ENCODE measurements around the gene PLXDC1.
"Not testable (repeated sequence)": the region's sequence is repeated elsewhere in the genome, so short reads cannot be mapped to it uniquely, and the experiment has no call there.

Gene PLXDC1

GRCh38 chr17:39153599-39154051 lies 2.2 kb upstream of the PLXDC1 start:
- DNase-seq (ENCODE audit: low spot score): peak; percentile 81

- DNase-seq (ENCODE audit: low spot score): no peak
Measured at GRCh38 chr17:39151943-39152818, 744 bp upstream of the PLXDC1 start.

DNA sequence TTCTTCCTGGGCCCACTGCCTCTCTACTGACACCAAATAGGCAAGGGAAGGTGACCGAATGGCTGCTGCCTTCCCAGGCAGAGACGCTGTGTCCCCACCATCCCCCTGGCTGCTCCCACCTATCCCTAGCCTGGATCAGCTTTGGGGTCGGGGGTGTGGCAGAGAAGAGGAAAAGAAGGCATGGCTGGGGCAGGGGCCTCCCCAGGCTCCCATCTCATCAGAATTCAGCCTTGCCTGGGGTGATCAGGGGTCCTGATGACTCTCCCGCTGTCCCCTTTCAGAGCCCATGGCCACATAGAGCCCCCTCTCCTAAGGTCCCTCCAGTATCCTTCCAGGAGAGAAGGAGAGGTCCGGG lies 665 bp downstream of the PLXDC1 start:
- no peak for DNase-seq (ENCODE audit: low spot score)

DNA sequence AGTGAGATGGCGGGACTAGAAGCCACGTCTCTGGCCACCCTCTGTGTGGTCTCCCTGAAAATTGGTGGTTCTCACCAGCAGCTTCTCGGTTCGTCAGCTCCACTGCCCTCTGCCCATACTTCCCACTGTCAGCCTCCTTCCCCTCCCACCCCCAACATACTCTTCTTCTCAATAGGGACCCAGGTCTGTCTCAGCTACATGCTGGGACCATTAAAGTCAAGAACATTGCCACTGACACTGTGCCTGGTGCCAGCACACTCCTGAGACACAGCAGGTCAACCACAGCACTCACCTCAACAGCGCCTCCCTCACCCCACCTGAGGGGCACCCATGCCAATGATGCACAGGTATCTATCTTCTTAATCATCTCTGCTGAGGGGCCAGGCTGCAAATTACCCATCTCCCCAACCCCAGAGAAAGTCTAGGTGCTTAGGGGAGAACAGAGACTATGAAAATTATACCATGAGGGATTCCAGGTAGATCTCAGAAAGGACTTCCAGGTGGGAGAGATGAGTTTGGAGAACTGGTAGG lies 1.3 kb downstream of the PLXDC1 start:
- DNase-seq (ENCODE audit: low spot score): no peak

DNA sequence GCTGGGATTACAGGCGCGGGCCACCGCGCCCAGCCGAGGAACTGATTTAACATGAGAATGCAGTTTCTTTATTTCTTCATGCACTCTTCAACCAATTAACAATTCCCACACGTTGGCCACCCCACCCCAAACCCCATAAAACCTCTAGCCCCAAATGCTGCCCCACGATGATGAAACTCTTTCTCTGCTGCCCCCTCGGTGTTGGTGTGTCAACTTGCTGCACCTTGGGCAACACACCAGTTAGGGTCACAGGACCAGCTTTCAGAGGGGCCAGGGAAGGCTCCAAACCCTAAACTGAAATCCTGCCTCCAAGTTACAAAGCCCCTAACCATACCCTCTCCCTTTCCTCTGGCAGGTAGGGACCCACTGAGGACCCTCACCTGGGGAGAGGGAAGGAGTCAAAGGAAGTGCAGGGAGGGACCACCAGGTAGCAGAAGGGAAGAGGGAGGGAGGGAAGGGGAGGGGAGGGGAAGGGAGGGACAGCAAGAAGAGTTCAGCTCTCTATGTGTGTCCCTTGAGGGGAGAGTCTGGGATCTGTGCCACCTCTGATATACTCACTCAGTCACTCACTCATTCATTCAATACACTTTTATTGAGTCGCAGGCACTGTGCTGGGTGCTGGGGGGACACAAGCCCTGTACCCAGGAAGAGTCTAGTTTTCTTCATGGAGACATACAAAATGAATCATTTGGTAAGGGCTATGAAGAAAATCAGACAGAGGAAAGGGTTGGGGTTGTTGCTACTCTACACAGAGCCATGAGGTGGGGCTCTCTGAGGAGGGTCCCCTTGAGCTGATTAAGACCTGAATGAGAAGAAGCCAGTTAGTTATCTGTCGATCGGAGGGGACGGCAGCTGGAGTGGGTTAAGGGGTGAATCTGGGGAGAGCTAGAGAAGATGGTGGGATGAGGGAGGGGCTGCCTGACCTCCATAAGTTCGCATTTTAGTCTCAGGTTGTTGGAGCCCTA lies 3.9 kb downstream of the PLXDC1 start:
- no peak for DNase-seq (ENCODE audit: low spot score)

- DNase-seq (ENCODE audit: low spot score): no peak
Measured at GRCh38 chr17:39146273-39146672, 5.2 kb downstream of the PLXDC1 start.

- no peak for DNase-seq (ENCODE audit: low spot score)
Measured at GRCh38 chr17:39145143-39145542, 6.3 kb downstream of the PLXDC1 start.

- DNase-seq (ENCODE audit: low spot score): peak; percentile 76
Measured at GRCh38 chr17:39144416-39144840, 7.0 kb downstream of the PLXDC1 start.

DNA sequence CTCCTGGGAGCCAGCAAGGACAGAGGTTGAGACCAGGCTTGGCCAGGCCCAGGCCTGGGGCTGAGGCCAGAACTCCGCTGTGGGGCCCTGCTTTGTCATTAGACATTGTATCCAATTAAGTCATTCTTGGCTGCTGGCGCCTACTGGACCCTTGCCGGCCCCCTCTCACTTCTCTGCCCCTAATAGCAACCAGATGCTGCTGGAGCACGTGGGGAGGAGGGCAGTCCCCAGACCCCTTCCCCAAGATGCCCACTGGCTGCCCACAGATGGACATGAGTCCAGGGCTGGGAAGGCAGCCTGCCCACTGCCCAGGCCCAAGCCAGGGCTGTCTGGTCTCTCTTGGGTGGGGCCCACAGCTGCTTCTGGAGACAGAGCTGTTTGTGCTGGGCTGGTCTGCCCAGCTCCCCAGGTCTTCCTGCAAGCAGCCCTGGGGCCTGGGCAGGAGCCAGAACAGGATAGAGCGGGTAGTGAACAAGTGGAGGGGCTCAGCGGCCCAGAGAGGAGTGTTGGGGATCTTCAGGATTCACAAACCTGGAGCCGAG lies 7.8 kb downstream of the PLXDC1 start:
- DNase-seq (ENCODE audit: low spot score): peak; percentile 50

- DNase-seq (ENCODE audit: low spot score): no peak
Measured at GRCh38 chr17:39141915-39142664, 9.3 kb downstream of the PLXDC1 start.

- no peak for DNase-seq (ENCODE audit: low spot score)
Measured at GRCh38 chr17:39141294-39141693, 10.1 kb downstream of the PLXDC1 start.

DNA sequence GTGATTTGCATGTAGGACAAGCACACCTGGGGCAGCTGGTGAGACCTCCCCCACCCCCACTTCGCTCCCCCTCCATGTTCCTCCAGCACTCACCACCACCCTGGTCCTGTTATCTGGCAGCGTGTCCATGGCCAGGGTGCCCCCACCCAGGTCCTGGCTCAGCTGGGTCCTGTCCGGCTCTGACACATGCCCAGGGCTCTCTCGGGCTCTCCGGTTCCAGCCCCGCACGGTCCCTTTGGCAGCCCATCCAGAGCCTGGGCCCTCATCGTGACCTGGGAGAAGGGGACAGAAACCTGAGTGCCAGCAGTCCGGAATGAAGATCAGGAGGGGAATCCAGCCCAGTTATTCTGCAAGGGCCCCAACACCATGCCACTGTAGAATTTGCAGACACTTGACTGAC lies 11.9 kb downstream of the PLXDC1 start:
- no peak for DNase-seq (ENCODE audit: low spot score)

DNA sequence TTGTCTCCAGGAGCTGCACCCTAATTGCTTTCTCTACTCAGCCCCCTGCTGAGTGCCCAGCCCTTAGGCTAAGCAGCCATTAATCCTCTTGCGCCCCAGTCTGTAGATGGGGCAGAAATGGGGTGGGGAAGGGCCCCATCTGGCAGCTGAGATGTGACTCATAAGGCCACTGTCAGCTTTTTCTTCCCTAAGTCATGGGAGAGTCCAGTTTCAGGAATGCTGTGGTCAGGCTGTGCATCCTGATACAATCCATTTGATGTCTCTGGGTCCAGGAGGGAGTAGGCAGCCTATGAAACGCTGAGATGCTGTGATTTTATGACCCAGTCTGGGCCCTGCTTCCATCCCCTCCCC lies 12.3 kb downstream of the PLXDC1 start:
- DNase-seq (ENCODE audit: low spot score): peak; percentile 92

GRCh38 chr17:39138431-39139160 lies 12.8 kb downstream of the PLXDC1 start:
- DNase-seq (ENCODE audit: low spot score): no peak

GRCh38 chr17:39134878-39135277 lies 16.6 kb downstream of the PLXDC1 start:
- DNase-seq (ENCODE audit: low spot score): no peak

- DNase-seq (ENCODE audit: low spot score): peak; percentile 89
Measured at GRCh38 chr17:39132192-39132610, 19.2 kb downstream of the PLXDC1 start.

GRCh38 chr17:39131616-39132015 lies 19.8 kb downstream of the PLXDC1 start:
- DNase-seq (ENCODE audit: low spot score): no peak

- DNase-seq (ENCODE audit: low spot score): no peak
Measured at GRCh38 chr17:39130205-39130604, 21.2 kb downstream of the PLXDC1 start.

DNA sequence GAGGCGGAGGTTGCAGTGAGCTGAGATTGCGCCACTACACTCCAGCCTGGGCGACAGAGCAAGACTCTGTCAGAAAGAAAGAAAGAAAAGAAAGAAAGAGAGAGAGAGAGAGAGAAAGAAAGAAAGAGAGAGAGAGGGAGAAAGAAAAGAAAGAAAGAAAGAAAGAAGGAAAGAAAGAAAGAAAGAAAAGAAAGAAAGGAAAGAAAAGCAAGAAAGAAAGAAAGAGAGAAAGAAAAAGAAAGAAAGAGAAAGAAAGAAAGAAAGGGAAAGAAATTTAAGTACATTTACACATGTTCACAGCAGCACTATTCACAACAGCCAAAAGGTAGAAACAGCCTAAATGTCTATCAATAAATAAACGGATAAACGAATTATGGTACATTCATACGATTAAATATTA lies 21.9 kb downstream of the PLXDC1 start:
- not testable (repeated sequence) for DNase-seq (ENCODE audit: low spot score)

- DNase-seq (ENCODE audit: low spot score): no peak
Measured at GRCh38 chr17:39126436-39126835, 25.0 kb downstream of the PLXDC1 start.

Measured in AG20443 (cell line).